Keratinocyte (primary cell): ENCODE measurements around the gene GLI3. TPM values are rescaled to one million over a fixed set of nuclear protein-coding genes. Genes with fewer than 3 reads are reported as not detected.

Experiments used
- DNase-seq: peaks from one replicate; pipeline ENCODE4 v3.0.0-alpha.2; 2011; ENCODE audit warnings: low read depth, missing footprints, low spot score
- FAIRE-seq: peaks from 2 replicates; lab custom pipeline; 2011; peaks lifted over from hg19 to GRCh38; lab: Jason Lieb, UNC
- H2AFZ ChIP-seq: 2 replicates; pipeline ENCODE4 v1.6.0; 2012; ENCODE audit warnings: low read length, control low read depth, inconsistent platforms; ENCODE audit not compliant: control insufficient read depth
- H3K27ac ChIP-seq: 2 replicates; pipeline ENCODE4 v1.5.1; 2011; ENCODE audit warnings: low read length; ENCODE audit not compliant: control insufficient read depth, insufficient read depth
- H3K27me3 ChIP-seq: 3 replicates; pipeline ENCODE4 v1.6.0; 2011; ENCODE audit warnings: low read length; ENCODE audit not compliant: control insufficient read depth, insufficient read depth; ENCODE audit errors: extremely low read depth
- H3K36me3 ChIP-seq, 2 experiments: 2 replicates in 1 of 2; 3 replicates in 1 of 2; pipeline ENCODE4 v1.5.1; 2011; ENCODE audit warnings: low read length in 2 of 2, mild to moderate bottlenecking in 1 of 2; ENCODE audit not compliant: control insufficient read depth in 2 of 2, insufficient read depth in 2 of 2; ENCODE audit errors: extremely low read depth in 1 of 2
- H3K4me1 ChIP-seq: 3 replicates; pipeline ENCODE4 v1.5.1; 2011; ENCODE audit warnings: low read length; ENCODE audit not compliant: control insufficient read depth, insufficient read depth; ENCODE audit errors: extremely low read depth
- H3K4me2 ChIP-seq: 3 replicates; pipeline ENCODE4 v1.6.0; 2011; ENCODE audit warnings: low read depth, low read length; ENCODE audit not compliant: control insufficient read depth, insufficient read depth; ENCODE audit errors: extremely low read depth
- H3K4me3 ChIP-seq, 3 experiments: fragments of 200-600 bp in 1 of 3; sonication (generic) in 1 of 3; 2 replicates in 2 of 3; 3 replicates in 1 of 3; pipeline ENCODE4 v1.5.1; 2011 to 2016; ENCODE audit warnings: low read length in 3 of 3, mild to moderate bottlenecking in 3 of 3, control low read depth in 2 of 3, inconsistent platforms in 1 of 3, low read depth in 1 of 3, mixed read lengths in 1 of 3, mixed run types in 1 of 3, moderate library complexity in 1 of 3; ENCODE audit not compliant: control insufficient read depth in 2 of 3, insufficient read depth in 2 of 3; ENCODE audit errors: extremely low read depth in 1 of 3
- H3K79me2 ChIP-seq: 2 replicates; pipeline ENCODE4 v1.6.0; 2012; ENCODE audit warnings: low read length; ENCODE audit not compliant: control insufficient read depth, insufficient read depth
- H3K9ac ChIP-seq: 3 replicates; pipeline ENCODE4 v1.6.0; 2011; ENCODE audit warnings: low read length; ENCODE audit not compliant: control insufficient read depth, insufficient read depth; ENCODE audit errors: extremely low read depth
- H3K9me1 ChIP-seq: 3 replicates; pipeline ENCODE4 v1.6.0; 2011; ENCODE audit warnings: low read length; ENCODE audit not compliant: control insufficient read depth, insufficient read depth; ENCODE audit errors: extremely low read depth
- H3K9me3 ChIP-seq: 2 replicates; pipeline ENCODE4 v1.5.1; 2012; ENCODE audit warnings: low read depth, low read length; ENCODE audit not compliant: control insufficient read depth
- H4K20me1 ChIP-seq: 3 replicates; pipeline ENCODE4 v1.6.0; 2011; ENCODE audit warnings: low read length; ENCODE audit not compliant: control insufficient read depth, insufficient read depth; ENCODE audit errors: extremely low read depth
- CTCF ChIP-seq, 3 experiments: IDR thresholded peaks in 1 of 3; conservative IDR thresholded peaks in 1 of 3; optimal IDR thresholded peaks in 1 of 3; 2 replicates in 2 of 3; 3 replicates in 1 of 3; pipeline versions ENCODE3 to v1.5.1; 2011; ENCODE audit warnings: low read length in 3 of 3, mild to moderate bottlenecking in 3 of 3, moderate library complexity in 2 of 3, control low read depth in 1 of 3, inconsistent platforms in 1 of 3; ENCODE audit not compliant: insufficient read depth in 2 of 3; ENCODE audit errors: extremely low read depth in 1 of 3
- EZH2 ChIP-seq: IDR thresholded peaks from one replicate; pipeline ENCODE4 v1.6.1; 2012; ENCODE audit warnings: inconsistent platforms, mild to moderate bottlenecking, low read length, moderate library complexity
- dilution Hi-C: fragments of 300-500 bp; cut with MboI; formaldehyde crosslinking; loops from one replicate; pipeline ENCODE4 v1.7.0; 2020; ENCODE audit warnings: low sequenced_read_pairs; ENCODE audit not compliant: extremely low pct_ligation_motif_present
- polyA plus RNA-seq, 5 experiments: library from polyadenylated mRNA; depleted of rRNA in 3 of 5; stranded (reverse) in 3 of 5; stranded (forward) in 1 of 5; unstranded in 1 of 5; fragments of >200 nt; gene quantifications; 1 replicate in 1 of 5; 2 replicates in 3 of 5; 3 replicates in 1 of 5; pipeline versions ENCODE4 v1.2.1 to v1.2.3, GENCODE V29; 2011 to 2012; ENCODE audit warnings: missing spikeins in 2 of 5, low read depth in 1 of 5, low replicate concordance in 1 of 5

Gene GLI3
- polyA plus RNA-seq, 1 donor (not counting 4 experiments of a cell fraction or from before 2014, with no cell fraction given): 3.6 TPM

GRCh38 chr7:41943094-41943577, 293.9 kb downstream of the GLI3 start:
- TF ChIP-seq EZH2: no peak
- peak; percentile 99 for TF ChIP-seq CTCF (optimal IDR thresholded peaks at IDR 0.05 in 1 of 3, IDR thresholded peaks at IDR 0.05 in 1 of 3, conservative IDR thresholded peaks at IDR 0.05 in 1 of 3; ENCODE audit: extremely low read depth in 1 of 3, insufficient read depth in 2 of 3, low read length in 3 of 3)
- peak overlapping the region; percentile 64 for H2AFZ ChIP-seq
- H3K79me2 ChIP-seq: no peaks in the 10 kb centered on the region
- no peaks in the 10 kb centered on the region for H3K9me1 ChIP-seq
- peak; percentile 74 for FAIRE-seq
- no peak overlapping the region for H3K9ac ChIP-seq
- dilution Hi-C loops: no loop called here
- H3K4me1 ChIP-seq: peaks cover 6% of the 10 kb centered on the region
- H3K27ac ChIP-seq: no peak overlapping the region
- H3K4me3 ChIP-seq: peak overlapping the region in 1 of 3 experiments; percentile 28
- DNase-seq: no peak
- no peaks in the 10 kb centered on the region for H3K36me3 ChIP-seq
- H3K27me3 ChIP-seq: peaks cover 12% of the 10 kb centered on the region
- H3K9me3 ChIP-seq: no peaks in the 10 kb centered on the region
- peak overlapping the region; percentile 81 for H3K4me2 ChIP-seq
- no peaks in the 10 kb centered on the region for H4K20me1 ChIP-seq

GRCh38 chr7:41942468-41943093, 294.4 kb downstream of the GLI3 start:
- peaks cover 12% of the 10 kb centered on the region for H3K27me3 ChIP-seq
- H3K4me1 ChIP-seq: peaks cover 6% of the 10 kb centered on the region
- H2AFZ ChIP-seq: peak overlapping the region; percentile 64
- no peak overlapping the region for H3K27ac ChIP-seq
- H3K9me3 ChIP-seq: no peaks in the 10 kb centered on the region
- no peaks in the 10 kb centered on the region for H4K20me1 ChIP-seq
- peak overlapping the region; percentile 81 for H3K4me2 ChIP-seq
- H3K9ac ChIP-seq: no peak overlapping the region
- no peaks in the 10 kb centered on the region for H3K36me3 ChIP-seq
- H3K4me3 ChIP-seq: peak overlapping the region in 1 of 3 experiments; percentile 28
- no peak for DNase-seq
- no peaks in the 10 kb centered on the region for H3K79me2 ChIP-seq
- dilution Hi-C loops: no loop called here
- TF ChIP-seq CTCF (optimal IDR thresholded peaks at IDR 0.05 in 1 of 3, IDR thresholded peaks at IDR 0.05 in 1 of 3, conservative IDR thresholded peaks at IDR 0.05 in 1 of 3; ENCODE audit: extremely low read depth in 1 of 3, insufficient read depth in 2 of 3, low read length in 3 of 3) (no peak), EZH2 (no peak)
- H3K9me1 ChIP-seq: no peaks in the 10 kb centered on the region
- no peak for FAIRE-seq
